ENCODE results near the gene DAP.

DAP gene

DNA sequence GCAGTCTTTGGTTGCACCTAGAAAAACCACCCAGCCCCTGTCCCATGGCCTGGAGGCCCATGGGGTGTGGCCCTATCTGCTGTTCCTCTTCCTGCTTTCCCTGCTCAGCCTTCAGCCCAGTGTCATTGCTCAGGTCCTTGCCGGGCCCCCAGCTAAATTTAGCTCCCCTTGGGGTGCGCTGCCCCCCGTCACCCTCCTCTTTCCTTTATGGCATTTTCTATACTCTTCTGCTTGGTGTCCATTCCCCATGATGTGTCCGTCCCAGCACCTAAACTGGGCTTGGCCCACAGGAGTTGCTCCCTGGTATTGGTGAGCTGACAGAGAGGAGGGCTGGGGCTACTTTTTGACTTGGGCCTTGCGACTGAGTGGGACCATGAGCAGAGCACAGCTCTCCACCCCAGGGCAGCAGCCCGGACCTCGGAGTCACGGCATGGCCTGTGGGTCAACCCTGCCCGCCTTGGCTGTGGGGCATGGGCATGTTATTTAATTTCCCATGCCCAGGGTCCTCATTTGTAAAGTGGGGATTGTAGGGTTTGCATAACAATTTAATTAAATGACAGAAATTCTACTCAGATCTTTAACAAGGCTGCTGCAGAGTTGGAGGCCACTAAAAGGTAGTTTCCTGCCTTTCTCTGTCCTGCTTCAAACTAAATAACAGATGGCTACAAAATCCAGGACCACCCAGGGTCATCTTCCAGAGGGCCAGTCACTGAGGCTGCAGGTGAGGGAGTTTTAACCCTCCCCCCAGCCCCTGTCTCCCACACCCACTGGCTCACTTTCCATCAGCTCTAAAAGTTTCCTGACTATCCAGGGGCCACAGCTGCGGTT is 98.2 kb downstream of the DAP start:
- ChIA-PET CTCF (interaction anchor here (1.5 to 1.7 kb wide), 3 partner anchors 10 to 210 kb away, joined by 3 to 4 read pairs (median 4); no protein-coding TSS in a partner anchor), POLR2A (no interaction called here)
- TF ChIP-seq, protein P1, sequence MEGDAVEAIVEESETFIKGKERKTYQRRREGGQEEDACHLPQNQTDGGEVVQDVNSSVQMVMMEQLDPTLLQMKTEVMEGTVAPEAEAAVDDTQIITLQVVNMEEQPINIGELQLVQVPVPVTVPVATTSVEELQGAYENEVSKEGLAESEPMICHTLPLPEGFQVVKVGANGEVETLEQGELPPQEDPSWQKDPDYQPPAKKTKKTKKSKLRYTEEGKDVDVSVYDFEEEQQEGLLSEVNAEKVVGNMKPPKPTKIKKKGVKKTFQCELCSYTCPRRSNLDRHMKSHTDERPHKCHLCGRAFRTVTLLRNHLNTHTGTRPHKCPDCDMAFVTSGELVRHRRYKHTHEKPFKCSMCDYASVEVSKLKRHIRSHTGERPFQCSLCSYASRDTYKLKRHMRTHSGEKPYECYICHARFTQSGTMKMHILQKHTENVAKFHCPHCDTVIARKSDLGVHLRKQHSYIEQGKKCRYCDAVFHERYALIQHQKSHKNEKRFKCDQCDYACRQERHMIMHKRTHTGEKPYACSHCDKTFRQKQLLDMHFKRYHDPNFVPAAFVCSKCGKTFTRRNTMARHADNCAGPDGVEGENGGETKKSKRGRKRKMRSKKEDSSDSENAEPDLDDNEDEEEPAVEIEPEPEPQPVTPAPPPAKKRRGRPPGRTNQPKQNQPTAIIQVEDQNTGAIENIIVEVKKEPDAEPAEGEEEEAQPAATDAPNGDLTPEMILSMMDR (IDR thresholded peaks at IDR 0.05; ENCODE audit: control extremely low read depth, extremely low read depth, low read depth, missing control alignments), result no peak
- DNase-seq (ENCODE audit: extremely low spot score), result no peak

DNA sequence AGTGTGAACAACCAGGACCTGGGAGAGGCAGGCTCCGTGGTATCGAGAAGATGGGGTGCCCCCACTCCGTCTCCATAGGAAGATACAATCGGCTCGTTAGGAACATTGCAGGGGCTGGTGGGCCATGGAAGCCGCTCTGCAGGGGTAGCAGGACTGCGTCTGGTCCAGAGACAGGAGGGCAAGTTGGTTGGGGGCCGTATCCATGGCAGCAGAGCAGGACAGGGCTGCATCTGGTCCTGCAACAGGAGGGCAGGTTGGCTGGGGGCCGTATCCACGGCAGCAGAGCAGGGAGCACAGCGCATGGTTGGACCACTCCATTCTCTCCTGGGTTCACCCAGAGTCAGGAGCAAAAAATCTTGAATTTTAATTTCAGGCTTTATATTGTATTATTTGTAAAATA is 99.0 kb downstream of the DAP start:
- ChIA-PET CTCF (no interaction called here), POLR2A (no interaction called here)
- TF ChIP-seq, protein P1 (IDR thresholded peaks at IDR 0.05; ENCODE audit: control extremely low read depth, extremely low read depth, low read depth, missing control alignments), result no peak
- no peak for DNase-seq (ENCODE audit: extremely low spot score)

DNA sequence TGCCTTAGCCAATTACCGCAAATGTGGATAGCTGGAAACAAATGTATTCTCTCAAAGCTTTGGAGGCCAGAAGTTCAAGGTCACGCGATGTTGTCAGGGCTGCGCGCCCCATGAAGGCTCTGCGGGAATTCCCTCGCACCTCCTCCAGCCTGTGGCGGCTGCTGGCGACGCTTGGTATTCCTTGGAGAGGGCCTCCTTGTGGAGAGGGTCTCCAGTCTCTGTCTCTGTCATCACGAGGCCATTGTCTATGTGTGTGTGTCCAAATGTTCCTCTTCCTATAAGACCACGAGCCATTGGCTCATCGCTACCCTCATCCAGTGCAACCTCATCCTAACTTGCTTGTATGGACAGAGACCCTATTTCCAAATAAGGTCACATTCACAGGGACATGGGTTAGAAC is 99.6 kb downstream of the DAP start:
- DNase-seq (ENCODE audit: extremely low spot score), result no peak
- POLR2A ChIA-PET, result no interaction called here
- TF ChIP-seq, protein P1 (IDR thresholded peaks at IDR 0.05; ENCODE audit: control extremely low read depth, extremely low read depth, low read depth, missing control alignments), result no peak
- CTCF ChIA-PET, result interaction anchor here (1.0 kb wide), 1 partner anchor 209 kb away, joined by 3 read pairs; no protein-coding TSS in a partner anchor

DNA sequence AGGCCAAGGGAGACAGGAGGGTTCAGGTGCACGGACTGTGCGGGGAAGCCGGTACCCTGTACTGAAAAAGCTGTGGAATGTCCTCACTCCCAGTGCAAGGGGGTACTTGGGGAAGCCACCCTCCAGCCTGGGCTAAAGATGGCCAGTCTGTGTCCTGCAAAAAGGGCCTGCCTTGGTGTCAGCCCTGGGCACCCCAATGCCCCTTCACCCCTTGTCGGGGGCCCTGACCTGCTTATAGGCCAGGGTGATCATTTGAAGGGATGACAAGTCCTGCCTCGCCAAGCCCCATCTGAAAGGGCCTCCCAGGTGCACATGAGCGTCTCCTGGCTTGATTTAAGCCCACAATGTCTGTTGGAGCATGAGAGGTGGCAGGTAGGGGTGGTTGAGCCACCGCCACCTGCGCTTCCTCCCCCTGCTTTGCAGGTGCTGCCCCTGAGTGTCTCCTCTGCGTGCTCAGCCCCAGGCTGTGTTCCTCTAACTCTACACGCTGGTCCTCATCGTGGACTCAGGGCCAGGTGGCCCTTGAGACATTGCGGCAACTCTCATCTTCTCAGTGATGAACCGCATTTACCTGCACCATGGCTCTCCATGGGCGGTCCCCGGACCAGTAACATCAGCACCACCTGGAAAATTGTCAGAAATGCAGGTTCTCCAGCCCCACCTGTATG is 100.2 kb downstream of the DAP start:
- DNase-seq (ENCODE audit: extremely low spot score), result no peak
- POLR2A ChIA-PET, result no interaction called here
- TF ChIP-seq, protein P1 (IDR thresholded peaks at IDR 0.05; ENCODE audit: control extremely low read depth, extremely low read depth, low read depth, missing control alignments), result no peak
- CTCF ChIA-PET, result interaction anchor here (1.0 kb wide), 1 partner anchor 209 kb away, joined by 3 read pairs; no protein-coding TSS in a partner anchor

DNA sequence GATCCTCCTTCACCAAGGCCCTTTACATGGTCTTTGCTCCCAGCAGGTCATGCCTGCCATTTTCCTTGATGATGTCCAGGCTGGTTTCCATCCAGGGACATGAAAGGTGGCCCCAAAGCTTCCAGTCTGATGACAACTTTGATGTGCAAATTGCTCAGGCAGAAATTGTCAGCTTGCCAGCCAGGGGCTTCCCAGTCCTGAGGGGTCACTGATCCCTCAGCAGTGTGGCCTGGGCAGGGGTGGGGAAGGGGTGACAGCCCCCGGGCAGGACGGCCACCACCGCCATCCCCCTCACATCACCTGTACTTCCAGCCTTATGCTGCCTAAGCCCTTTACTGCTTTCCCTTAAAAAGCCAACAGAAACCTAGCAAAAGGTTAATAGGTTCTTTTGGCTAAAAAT is 100.9 kb downstream of the DAP start:
- POLR2A ChIA-PET, result no interaction called here
- CTCF ChIA-PET, result no interaction called here
- no peak for DNase-seq (ENCODE audit: extremely low spot score)
- TF ChIP-seq, protein P1 (IDR thresholded peaks at IDR 0.05; ENCODE audit: control extremely low read depth, extremely low read depth, low read depth, missing control alignments), result no peak

DNA sequence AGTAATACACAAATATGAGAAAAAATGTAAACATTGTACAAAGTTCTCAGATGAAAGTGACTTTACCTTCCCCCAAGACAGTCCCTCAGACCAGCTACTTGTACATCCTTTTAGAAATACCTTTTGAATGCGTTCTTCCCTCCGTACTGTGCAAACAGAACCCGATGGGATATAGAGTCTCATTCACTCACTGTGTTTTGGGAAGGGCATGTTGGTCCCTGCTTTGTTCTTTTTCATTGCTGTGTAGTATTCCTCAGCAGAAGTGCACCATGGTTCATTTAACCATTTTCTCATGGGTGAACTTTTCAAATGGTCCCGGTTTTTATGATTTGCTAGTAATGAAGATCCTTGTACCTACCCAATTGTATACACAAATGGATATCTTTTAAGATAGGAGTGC is 102.8 kb downstream of the DAP start:
- CTCF ChIA-PET, result no interaction called here
- POLR2A ChIA-PET, result no interaction called here
- TF ChIP-seq, protein P1 (IDR thresholded peaks at IDR 0.05; ENCODE audit: control extremely low read depth, extremely low read depth, low read depth, missing control alignments), result no peak

More for the DNA sequence above, 102.8 kb downstream of the DAP start:
- no peak for DNase-seq (ENCODE audit: extremely low spot score)
